Suprapubic skin (tissue), 4 donors: Measurements from ENCODE around the gene ACTN2.

ENCODE experiments used
- CTCF ChIP-seq, 2 donors: fragments of 200-600 bp in 1 of 2; fragments of 450-650 bp in 1 of 2; sonication (generic) in 1 of 2; IDR thresholded peaks; one replicate each; pipeline ENCODE4 v1.5.1; 2016 to 2019; ENCODE audit warnings: antibody characterized with exemption in 2 of 2, mild to moderate bottlenecking in 1 of 2, moderate library complexity in 1 of 2
- EP300 ChIP-seq: sonication (generic); formaldehyde crosslinking; IDR thresholded peaks from one replicate; pipeline ENCODE4 v1.6.1; 2017; ENCODE audit warnings: antibody characterized with exemption
- POLR2AphosphoS5 ChIP-seq, 3 donors: sonication (generic); formaldehyde crosslinking; IDR thresholded peaks; one replicate each; pipeline ENCODE4 v1.6.1; 2017; ENCODE audit warnings: antibody characterized with exemption in 3 of 3

GRCh38 chr1:236774926-236775325 lies 88.6 kb downstream of the ACTN2 start:
- TF ChIP-seq CTCF (IDR thresholded peaks at IDR 0.05) (no peak), EP300 (no peak), POLR2AphosphoS5 (IDR thresholded peaks at IDR 0.05) (no peak)
